ENCODE measurements around the gene FGF2. TPM values are rescaled to one million over a fixed set of nuclear protein-coding genes. Genes with fewer than 3 reads are reported as not detected.

FGF2 gene
- total RNA-seq (2022; extraction: Qiagen RNA extraction), result 27.3 to 61.3 TPM (median 49.2 TPM) in 5 replicates

DNA sequence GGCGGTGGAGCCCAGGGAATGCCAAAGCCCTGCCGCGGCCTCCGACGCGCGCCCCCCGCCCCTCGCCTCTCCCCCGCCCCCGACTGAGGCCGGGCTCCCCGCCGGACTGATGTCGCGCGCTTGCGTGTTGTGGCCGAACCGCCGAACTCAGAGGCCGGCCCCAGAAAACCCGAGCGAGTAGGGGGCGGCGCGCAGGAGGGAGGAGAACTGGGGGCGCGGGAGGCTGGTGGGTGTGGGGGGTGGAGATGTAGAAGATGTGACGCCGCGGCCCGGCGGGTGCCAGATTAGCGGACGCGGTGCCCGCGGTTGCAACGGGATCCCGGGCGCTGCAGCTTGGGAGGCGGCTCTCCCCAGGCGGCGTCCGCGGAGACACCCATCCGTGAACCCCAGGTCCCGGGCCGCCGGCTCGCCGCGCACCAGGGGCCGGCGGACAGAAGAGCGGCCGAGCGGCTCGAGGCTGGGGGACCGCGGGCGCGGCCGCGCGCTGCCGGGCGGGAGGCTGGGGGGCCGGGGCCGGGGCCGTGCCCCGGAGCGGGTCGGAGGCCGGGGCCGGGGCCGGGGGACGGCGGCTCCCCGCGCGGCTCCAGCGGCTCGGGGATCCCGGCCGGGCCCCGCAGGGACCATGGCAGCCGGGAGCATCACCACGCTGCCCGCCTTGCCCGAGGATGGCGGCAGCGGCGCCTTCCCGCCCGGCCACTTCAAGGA lies at the start of gene FGF2:
FGF2 (plus strand) TSS at position 279 of the 705 bp plus-strand sequence; CDS start at position 623, 344 bp downstream.

DNA sequence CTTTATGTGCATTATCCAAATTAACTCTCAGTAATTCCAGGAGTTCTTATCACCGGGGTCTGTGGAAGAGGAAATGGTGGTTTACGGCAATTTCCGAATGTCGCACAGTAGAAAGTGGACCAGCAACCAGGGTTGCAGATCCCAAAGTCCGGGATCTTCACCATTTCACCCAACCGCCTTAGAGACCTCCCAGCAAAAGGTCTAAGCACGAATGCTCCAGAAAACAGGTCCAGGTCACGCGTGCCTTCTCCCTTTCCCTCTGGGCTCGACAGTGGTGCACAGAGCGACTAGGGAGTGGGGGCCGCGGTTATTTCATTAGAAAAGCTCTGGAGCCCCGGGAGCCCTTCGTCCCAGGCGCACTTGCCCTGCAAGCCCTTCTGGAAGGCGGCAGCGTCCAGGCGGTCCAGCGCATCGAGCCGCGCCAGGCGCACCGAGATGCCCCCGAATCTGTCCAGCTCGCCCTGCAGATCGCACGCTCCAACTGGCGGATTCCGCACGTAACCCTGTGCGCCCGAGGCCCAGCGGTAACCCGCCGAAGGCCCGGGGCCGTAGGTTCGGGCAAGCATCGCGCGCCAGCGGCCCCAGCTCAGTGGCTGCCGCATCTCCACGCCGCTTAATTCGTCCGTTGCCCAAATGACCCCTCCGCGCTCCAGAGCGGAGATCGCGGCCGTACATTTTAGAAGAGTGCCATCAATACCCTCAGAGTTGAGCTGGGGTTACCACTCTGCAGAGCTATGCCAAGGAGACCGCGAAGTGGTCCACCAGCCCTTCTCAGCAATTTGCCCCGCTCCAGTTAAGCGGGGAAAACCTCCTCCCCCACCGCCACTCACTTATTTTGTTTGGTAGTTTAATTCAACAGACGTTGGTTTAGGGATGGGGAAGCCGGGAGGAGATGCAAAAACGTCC lies 95.6 kb downstream of the FGF2 start, which contains the start of gene NUDT6:
NUDT6 (minus strand) TSS at position 627 of the 906 bp plus-strand sequence; CDS start at position 602, 25 bp downstream.

Other genes starting within 250 kb of the FGF2 start
- not detected in 5 replicates for gene IL21, start 205.8 kb upstream of the FGF2 start, total RNA-seq (2022; extraction: Qiagen RNA extraction)
- gene BBS12, start 94.1 kb upstream of the FGF2 start, total RNA-seq (2022; extraction: Qiagen RNA extraction), result 2.2 to 3.2 TPM (median 2.6 TPM) in 5 replicates
- gene NUDT6, start 95.8 kb downstream of the FGF2 start, total RNA-seq (2022; extraction: Qiagen RNA extraction), result 6.1 to 8.1 TPM (median 6.6 TPM) in 5 replicates

All from A549 treated with dexamethasone at 1 μM for 4 hours (cell line).